ENCODE measurements around the gene ROCK2. TPM values are rescaled to one million over a fixed set of nuclear protein-coding genes. Genes with fewer than 3 reads are reported as not detected.

The ROCK2 gene
- total and polyA plus RNA-seq, 2 of the 13 experiments (the other 11 are each of a cell fraction or from before 2014, with no cell fraction given): 38.1 to 119 TPM

DNA sequence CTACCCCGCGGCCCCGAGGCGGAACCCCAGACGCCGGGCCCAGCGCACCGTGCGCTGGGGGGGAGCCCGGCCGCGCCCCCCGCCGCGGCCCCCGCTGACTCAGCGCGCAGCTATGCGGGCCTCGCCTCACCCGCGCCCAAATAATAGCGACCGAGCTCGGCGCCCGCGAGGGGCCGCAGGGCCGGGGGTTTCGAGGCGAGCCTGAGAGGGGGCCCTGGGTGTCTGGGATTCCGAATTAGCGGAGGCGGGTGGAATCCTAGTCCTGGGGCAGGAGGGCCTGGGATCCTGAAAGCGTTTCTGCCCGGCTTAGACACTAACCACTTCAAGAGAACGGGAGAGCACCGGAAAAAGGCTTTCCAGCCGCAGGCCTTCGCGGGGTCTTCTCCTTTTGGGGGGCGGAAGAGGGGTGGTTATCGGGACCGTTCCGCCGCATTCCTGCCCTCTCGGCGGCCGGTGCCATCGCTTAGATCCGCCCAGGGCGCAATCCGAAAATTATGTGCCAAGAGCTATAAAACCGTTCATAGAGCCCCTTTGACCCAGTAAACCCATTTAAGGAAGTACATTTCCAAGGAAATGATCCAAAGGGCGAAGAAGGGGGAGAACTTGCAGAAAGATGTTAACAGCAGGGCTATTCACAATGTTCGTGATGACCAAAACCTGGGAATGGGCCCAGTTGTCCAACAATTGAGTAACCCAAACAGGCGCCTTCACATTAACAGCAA, 681 bp upstream of the ROCK2 start (continued):
- TF ChIP-seq, protein P1, sequence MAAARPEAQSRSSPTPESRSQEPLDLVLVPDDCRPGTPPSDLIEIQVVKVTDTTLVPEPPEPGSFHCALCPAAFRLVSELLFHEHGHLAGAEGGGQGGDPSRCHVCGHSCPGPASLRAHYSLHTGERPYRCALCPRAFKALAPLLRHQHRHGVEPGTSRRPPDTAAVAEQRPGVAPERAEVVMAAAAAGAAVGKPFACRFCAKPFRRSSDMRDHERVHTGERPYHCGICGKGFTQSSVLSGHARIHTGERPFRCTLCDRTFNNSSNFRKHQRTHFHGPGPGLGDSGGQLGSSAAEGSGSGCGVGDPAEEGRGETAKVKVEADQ (CRISPR knock-in tag; IDR thresholded peaks at IDR 0.05; ENCODE audit: borderline replicate concordance): peak; percentile 43; the same call in 1 of the 2 replicates
- TF ChIP-seq ZFY (CRISPR knock-in tag; IDR thresholded peaks at IDR 0.05) (peak; percentile 81), ZNF274 (CRISPR knock-in tag; IDR thresholded peaks at IDR 0.05) (peak; percentile 80; the same call in 1 of the 2 replicates), ZNF234 (CRISPR knock-in tag; conservative IDR thresholded peaks at IDR 0.05) (peak; percentile 80; the same call in 1 of the 2 replicates), ZNF44 (CRISPR knock-in tag; IDR thresholded peaks at IDR 0.05) (no peak), MED1 (CRISPR knock-in tag; IDR thresholded peaks at IDR 0.05) (peak; percentile 52), ZNF747 (CRISPR knock-in tag; IDR thresholded peaks at IDR 0.05; ENCODE audit: borderline replicate concordance) (0 out of 2 replicates have a peak, but pooled peaks have one; percentile 34), EED (CRISPR knock-in tag; IDR thresholded peaks at IDR 0.05) (peak; percentile 77; the same call in 1 of the 2 replicates), RXRA (CRISPR knock-in tag; IDR thresholded peaks at IDR 0.05) (peak; percentile 24), SATB2 (CRISPR knock-in tag; IDR thresholded peaks at IDR 0.05) (peak; percentile 78; the same call in 1 of the 2 replicates), SRF (IDR thresholded peaks at IDR 0.05; ENCODE audit: low read depth, low read length) (peak; percentile 81), CREB3 (CRISPR knock-in tag; IDR thresholded peaks at IDR 0.05) (no peak), ZNF510 (CRISPR knock-in tag; IDR thresholded peaks at IDR 0.05; ENCODE audit: low read depth) (no peak), ZNF543 (CRISPR knock-in tag; IDR thresholded peaks at IDR 0.05) (peak; percentile 66; the same call in 1 of the 2 replicates), HOXA9 (CRISPR knock-in tag; IDR thresholded peaks at IDR 0.05; ENCODE audit: borderline replicate concordance) (no peak; the same call in 1 of the 2 replicates), HNRNPH1 (optimal IDR thresholded peaks at IDR 0.05; ENCODE audit: low read depth, low read length) (peak; percentile 86), ZNF577 (CRISPR knock-in tag; IDR thresholded peaks at IDR 0.05; ENCODE audit: borderline replicate concordance, low read depth) (peak; percentile 93; the same call in 1 of the 2 replicates), ZNF556 (CRISPR knock-in tag; IDR thresholded peaks at IDR 0.05; ENCODE audit: borderline replicate concordance) (peak; percentile 68), SIN3A (IDR thresholded peaks at IDR 0.05; ENCODE audit: borderline replicate concordance, low read depth, low read length) (0 out of 2 replicates have a peak, but pooled peaks have one; percentile 6), ZNF724P (CRISPR knock-in tag; IDR thresholded peaks at IDR 0.05; ENCODE audit: borderline replicate concordance) (peak; percentile 86; the same call in 1 of the 2 replicates), ELF4 (CRISPR knock-in tag; IDR thresholded peaks at IDR 0.05; ENCODE audit: borderline replicate concordance) (peak; percentile 59; the same call in 1 of the 2 replicates)
- TF ChIP-seq, protein P2, sequence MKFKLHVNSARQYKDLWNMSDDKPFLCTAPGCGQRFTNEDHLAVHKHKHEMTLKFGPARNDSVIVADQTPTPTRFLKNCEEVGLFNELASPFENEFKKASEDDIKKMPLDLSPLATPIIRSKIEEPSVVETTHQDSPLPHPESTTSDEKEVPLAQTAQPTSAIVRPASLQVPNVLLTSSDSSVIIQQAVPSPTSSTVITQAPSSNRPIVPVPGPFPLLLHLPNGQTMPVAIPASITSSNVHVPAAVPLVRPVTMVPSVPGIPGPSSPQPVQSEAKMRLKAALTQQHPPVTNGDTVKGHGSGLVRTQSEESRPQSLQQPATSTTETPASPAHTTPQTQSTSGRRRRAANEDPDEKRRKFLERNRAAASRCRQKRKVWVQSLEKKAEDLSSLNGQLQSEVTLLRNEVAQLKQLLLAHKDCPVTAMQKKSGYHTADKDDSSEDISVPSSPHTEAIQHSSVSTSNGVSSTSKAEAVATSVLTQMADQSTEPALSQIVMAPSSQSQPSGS (CRISPR knock-in tag; IDR thresholded peaks at IDR 0.05): no peak
- TF ChIP-seq, protein P3, sequence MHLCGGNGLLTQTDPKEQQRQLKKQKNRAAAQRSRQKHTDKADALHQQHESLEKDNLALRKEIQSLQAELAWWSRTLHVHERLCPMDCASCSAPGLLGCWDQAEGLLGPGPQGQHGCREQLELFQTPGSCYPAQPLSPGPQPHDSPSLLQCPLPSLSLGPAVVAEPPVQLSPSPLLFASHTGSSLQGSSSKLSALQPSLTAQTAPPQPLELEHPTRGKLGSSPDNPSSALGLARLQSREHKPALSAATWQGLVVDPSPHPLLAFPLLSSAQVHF (CRISPR knock-in tag; IDR thresholded peaks at IDR 0.05): no peak
- TF ChIP-seq, protein P4, sequence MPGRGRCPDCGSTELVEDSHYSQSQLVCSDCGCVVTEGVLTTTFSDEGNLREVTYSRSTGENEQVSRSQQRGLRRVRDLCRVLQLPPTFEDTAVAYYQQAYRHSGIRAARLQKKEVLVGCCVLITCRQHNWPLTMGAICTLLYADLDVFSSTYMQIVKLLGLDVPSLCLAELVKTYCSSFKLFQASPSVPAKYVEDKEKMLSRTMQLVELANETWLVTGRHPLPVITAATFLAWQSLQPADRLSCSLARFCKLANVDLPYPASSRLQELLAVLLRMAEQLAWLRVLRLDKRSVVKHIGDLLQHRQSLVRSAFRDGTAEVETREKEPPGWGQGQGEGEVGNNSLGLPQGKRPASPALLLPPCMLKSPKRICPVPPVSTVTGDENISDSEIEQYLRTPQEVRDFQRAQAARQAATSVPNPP (CRISPR knock-in tag; IDR thresholded peaks at IDR 0.05): peak; percentile 70; the same call in 1 of the 2 replicates

Measured in HepG2 (cell line).